Measurements from ENCODE around the gene IGFL1.

- TF ChIP-seq GATA2 (IDR thresholded peaks at IDR 0.05; ENCODE audit: low read depth, low read length) = peak; percentile 81
- TF ChIP-seq GATA3 (IDR thresholded peaks at IDR 0.05; ENCODE audit: low read depth, low read length) = no peak
These were observed 43.3 kb upstream of the IGFL1 start for GRCh38 chr19:46186101-46186716.

All from SH-SY5Y (cell line).